T-cell (primary cell): ENCODE measurements around the gene KRTAP20-2. TPM values are rescaled to one million over a fixed set of nuclear protein-coding genes. Genes with fewer than 3 reads are reported as not detected.

Source experiments
- ATAC-seq, 4 experiments: fragments of 200-7000 bp in 3 of 4; fragments of 150-1000 bp in 1 of 4; cut with Tn5 transposase; replicated peaks in 1 of 4; 1 replicate in 3 of 4; 2 replicates in 1 of 4; pipeline ENCODE4 v1.10.0; 2021; ENCODE audit warnings: moderate library complexity in 3 of 4, mild to moderate bottlenecking in 2 of 4, moderate number of reproducible peaks in 1 of 4
- CTCF ChIA-PET, 2 donors: fragments of 300-600 bp; sonication (Branson Sonifier 250); formaldehyde crosslinking; loops; one replicate each; lab custom pipeline; 2022; ENCODE audit warnings: antibody characterized with exemption in 2 of 2; lab: Charles Lee
- POLR2A ChIA-PET, 2 donors: fragments of 300-600 bp; sonication (Branson Sonifier 250); formaldehyde crosslinking; loops; one replicate each; lab custom pipeline; 2022; ENCODE audit warnings: antibody characterized with exemption in 2 of 2; lab: Charles Lee
- DNase-seq, 35 experiments: peaks; one replicate each; pipeline versions ENCODE4 v3.0.0 to v3.0.0-alpha.2; 2013 to 2023
- H3K27ac ChIP-seq: one replicate; pipeline ENCODE4 v1.5.1; 2013; ENCODE audit warnings: low read length
- H3K27me3 ChIP-seq, 2 experiments: replicated peaks in 1 of 2; 1 replicate in 1 of 2; 2 replicates in 1 of 2; pipeline versions ENCODE4 v1.6.1 to v1.7.0; 2013; ENCODE audit warnings: low read length in 1 of 2, mixed read lengths in 1 of 2; ENCODE audit not compliant: control insufficient read depth in 2 of 2, insufficient read depth in 2 of 2; ENCODE audit errors: extremely low read depth in 1 of 2
- H3K36me3 ChIP-seq, 2 donors: 1 replicate in 1 of 2; 2 replicates in 1 of 2; pipeline versions ENCODE4 v1.6.1 to v1.7.0; 2013; ENCODE audit warnings: low read length in 1 of 2; ENCODE audit not compliant: control insufficient read depth in 2 of 2, insufficient read depth in 1 of 2; ENCODE audit errors: extremely low read depth in 1 of 2
- H3K4me1 ChIP-seq, 2 experiments: 1 replicate in 1 of 2; 2 replicates in 1 of 2; pipeline versions ENCODE4 v1.6.1 to v1.7.0; 2013; ENCODE audit warnings: low read length in 2 of 2, mixed read lengths in 1 of 2; ENCODE audit not compliant: insufficient read depth in 2 of 2, control insufficient read depth in 1 of 2; ENCODE audit errors: extremely low read depth in 1 of 2
- H3K4me3 ChIP-seq, 2 donors: 1 replicate in 1 of 2; 2 replicates in 1 of 2; pipeline versions ENCODE4 v1.5.1 to v1.7.0; 2013; ENCODE audit warnings: mild to moderate bottlenecking in 2 of 2, low read length in 1 of 2, moderate library complexity in 1 of 2; ENCODE audit not compliant: control insufficient read depth in 1 of 2; ENCODE audit errors: extremely low read depth in 1 of 2
- H3K9me3 ChIP-seq: 2 replicates; pipeline ENCODE4 v1.7.0; 2013
- H3K27ac Mint-ChIP-seq, 2 donors: one replicate each; pipeline ENCODE4 v1.8.0; 2020 to 2021; ENCODE audit warnings: mild to moderate bottlenecking in 2 of 2, mixed read lengths in 2 of 2
- H3K27me3 Mint-ChIP-seq, 2 donors: one replicate each; pipeline ENCODE4 v1.8.0; 2021 to 2022; ENCODE audit warnings: mixed read lengths in 2 of 2
- H3K36me3 Mint-ChIP-seq: one replicate; pipeline ENCODE4 v1.8.0; 2021; ENCODE audit warnings: mixed read lengths
- H3K4me1 Mint-ChIP-seq, 3 donors: one replicate each; pipeline ENCODE4 v1.8.0; 2020 to 2022; ENCODE audit warnings: mixed read lengths in 3 of 3, mild to moderate bottlenecking in 1 of 3
- H3K4me3 Mint-ChIP-seq, 3 donors: one replicate each; pipeline ENCODE4 v1.8.0; 2020 to 2022; ENCODE audit warnings: mild to moderate bottlenecking in 3 of 3, mixed read lengths in 3 of 3, moderate library complexity in 3 of 3
- H3K9me3 Mint-ChIP-seq, 3 donors: one replicate each; pipeline ENCODE4 v1.8.0; 2020 to 2022; ENCODE audit warnings: mixed read lengths in 3 of 3
- WGBS: methylation state at CpG from one replicate; pipeline ENCODE4 v1.1.5; 2013; ENCODE audit warnings: missing lambda C conversion rate; ENCODE audit not compliant: insufficient coverage; 5-methylcytosine and 5-hydroxymethylcytosine counted together
- total RNA-seq, 35 experiments: library from RNA in 6 of 35; stranded (reverse) in 6 of 35; fragments of 120-200 nt in 1 of 35; gene quantifications; one replicate each; pipeline versions ENCODE4 v1.2.1 to v1.2.4 and lab custom pipeline; 2013 to 2026

Gene KRTAP20-2
- total RNA-seq (not detected), total RNA-seq (lab: John Stamatoyannopoulos, UW) (0 reads per million in 29 experiments)
- not detected for total RNA-seq (2013)

DNA sequence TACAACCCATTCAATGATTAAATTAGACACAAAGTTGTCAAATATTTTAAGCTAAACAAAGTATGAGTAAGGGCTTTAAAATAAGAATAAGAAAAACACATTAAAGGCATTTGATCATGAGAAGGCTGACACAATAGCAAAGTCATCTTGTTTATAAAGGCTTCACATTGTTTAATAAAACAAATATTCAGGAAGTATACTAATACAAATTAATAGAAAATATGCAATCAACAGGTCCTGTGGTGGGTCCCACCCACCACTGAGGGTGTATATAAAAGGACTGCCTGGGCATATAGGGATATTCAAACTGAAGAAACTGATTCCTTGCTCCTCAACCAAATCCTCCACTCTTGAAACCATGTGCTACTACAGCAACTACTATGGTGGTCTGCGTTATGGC lies at the start of gene KRTAP20-2:
TSS of gene KRTAP20-2 (plus strand) at position 301 of the 400 bp plus-strand sequence. CDS start at position 359, 58 bp downstream.
- CTCF ChIA-PET: no interaction called here
- Histone ChIP-seq H3K4me1 (no peaks in the 10 kb centered on the region), H3K27me3 (no peaks in the 10 kb centered on the region), H3K9me3 (no peaks in the 10 kb centered on the region), H3K4me3 (no peak within 1 kb of the TSS), H3K36me3 (no peaks in the 10 kb centered on the region), H3K27ac (no peak within 1 kb of the TSS)
- no peak within 1 kb of the TSS for H3K27ac Mint-ChIP-seq
- H3K27me3 Mint-ChIP-seq: peaks cover 0 to 6% of the 10 kb centered on the region in 2 donors
- ATAC-seq (no peak), DNase-seq (no peak)
- no peaks in the 10 kb centered on the region for H3K36me3 Mint-ChIP-seq
- no peaks in the 10 kb centered on the region for H3K4me1 Mint-ChIP-seq
- H3K4me3 Mint-ChIP-seq: no peak within 1 kb of the TSS
- POLR2A ChIA-PET: no interaction called here
- H3K9me3 Mint-ChIP-seq: no peaks in the 10 kb centered on the region
- WGBS: 100% methylated on average over 1 of the region's 1 CpG

DNA sequence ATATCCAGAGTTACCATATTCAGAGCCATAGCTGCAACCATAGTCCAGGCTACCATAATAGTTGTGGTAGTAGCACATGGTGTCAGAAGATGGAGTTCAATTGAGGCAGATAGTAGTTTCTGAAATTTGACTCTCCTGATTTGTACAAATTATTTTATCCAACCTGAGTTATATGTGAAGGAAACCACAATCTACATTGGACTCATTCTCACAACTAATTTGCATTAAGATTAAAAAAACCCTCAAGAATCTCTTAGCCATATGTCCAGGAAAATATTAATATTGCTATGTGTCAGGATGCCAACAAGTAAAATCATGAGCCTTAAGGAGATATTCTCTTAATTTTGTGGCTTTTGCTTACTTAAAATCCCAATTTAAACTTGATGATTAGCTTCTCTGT lies 44.7 kb upstream of the KRTAP20-2 start, which contains the start of gene KRTAP22-2:
TSS of gene KRTAP22-2 (minus strand) at position 101 of the 400 bp plus-strand sequence.
- Mint-ChIP-seq H3K4me3 (no peak within 1 kb of the TSS), H3K27ac (no peak within 1 kb of the TSS), H3K27me3 (no peaks in the 10 kb centered on the region), H3K36me3 (no peaks in the 10 kb centered on the region), H3K4me1 (no peaks in the 10 kb centered on the region), H3K9me3 (peaks cover 0 to 3% (median 0%) of the 10 kb centered on the region in 3 donors)
- Histone ChIP-seq H3K4me1 (no peaks in the 10 kb centered on the region), H3K36me3 (no peaks in the 10 kb centered on the region), H3K27me3 (no peaks in the 10 kb centered on the region), H3K9me3 (no peaks in the 10 kb centered on the region), H3K27ac (no peak within 1 kb of the TSS), H3K4me3 (no peak within 1 kb of the TSS)
- DNase-seq (no peak), ATAC-seq (no peak)
- CTCF ChIA-PET: no interaction called here
- POLR2A ChIA-PET: no interaction called here

DNA sequence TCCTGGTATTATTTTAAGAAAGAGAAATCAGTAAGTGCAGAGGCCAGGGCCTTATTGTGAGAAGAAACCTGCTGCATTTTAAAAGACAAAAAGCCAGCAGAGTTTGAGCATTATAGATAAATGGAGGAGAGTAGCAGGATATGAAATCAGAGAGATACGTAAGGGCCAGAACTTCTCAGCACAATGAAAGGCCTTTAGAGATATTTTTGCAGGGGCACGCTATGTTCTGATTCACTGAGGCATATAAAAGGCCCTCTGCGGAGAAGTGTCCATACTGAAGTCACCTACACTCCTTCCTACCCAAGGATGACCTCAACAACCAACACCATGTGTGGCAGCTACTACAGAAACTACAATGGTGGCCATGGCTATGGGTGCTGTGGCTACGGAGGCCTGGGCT lies 42.9 kb upstream of the KRTAP20-2 start, which contains the start of gene KRTAP6-3:
TSS of gene KRTAP6-3 (plus strand) at position 301 of the 400 bp plus-strand sequence. CDS start at position 307, 6 bp downstream.
- no peak within 1 kb of the TSS for H3K4me3 Mint-ChIP-seq
- ATAC-seq (no peak), DNase-seq (no peak)
- no peaks in the 10 kb centered on the region for H3K27me3 Mint-ChIP-seq
- Histone ChIP-seq H3K27ac (no peak within 1 kb of the TSS), H3K9me3 (no peaks in the 10 kb centered on the region), H3K4me1 (no peaks in the 10 kb centered on the region), H3K27me3 (no peaks in the 10 kb centered on the region), H3K4me3 (no peak within 1 kb of the TSS), H3K36me3 (no peaks in the 10 kb centered on the region)
- H3K27ac Mint-ChIP-seq: no peak within 1 kb of the TSS
- CTCF ChIA-PET: no interaction called here
- POLR2A ChIA-PET: no interaction called here
- WGBS: 78% methylated on average over 3 of the region's 4 CpGs
- peaks cover 0 to 3% (median 0%) of the 10 kb centered on the region in 3 donors for H3K9me3 Mint-ChIP-seq
- H3K36me3 Mint-ChIP-seq: no peaks in the 10 kb centered on the region
- no peaks in the 10 kb centered on the region for H3K4me1 Mint-ChIP-seq

DNA sequence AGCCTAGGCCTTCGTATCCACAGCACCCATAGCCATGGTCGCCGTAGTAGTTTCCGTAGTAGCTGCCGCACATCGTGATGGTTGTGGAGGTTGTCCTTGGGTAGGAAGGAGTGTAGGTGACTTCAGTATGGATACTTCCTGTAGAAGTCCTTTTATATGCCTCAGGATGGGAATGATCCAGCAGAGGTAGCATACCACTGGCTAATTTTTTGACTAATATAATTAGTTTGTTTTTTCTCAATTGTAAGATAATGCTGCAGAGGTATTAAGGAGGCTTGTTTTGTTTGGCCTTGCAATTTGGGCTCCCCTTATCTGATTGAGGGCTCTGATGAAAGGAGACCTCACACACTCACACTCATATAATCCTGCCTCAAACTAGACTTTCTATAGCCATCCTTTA lies 36.2 kb upstream of the KRTAP20-2 start, which contains the start of gene KRTAP6-2:
TSS of gene KRTAP6-2 (minus strand) at position 101 of the 400 bp plus-strand sequence. CDS start at position 73, 28 bp downstream.
- no peak within 1 kb of the TSS for H3K4me3 Mint-ChIP-seq
- H3K9me3 ChIP-seq: no peaks in the 10 kb centered on the region
- H3K4me1 Mint-ChIP-seq: no peaks in the 10 kb centered on the region
- H3K9me3 Mint-ChIP-seq: peaks cover 0 to 6% (median 0%) of the 10 kb centered on the region in 3 donors
- POLR2A ChIA-PET: no interaction called here
- H3K4me3 ChIP-seq: no peak within 1 kb of the TSS
- ATAC-seq: no peak
- no peak within 1 kb of the TSS for H3K27ac Mint-ChIP-seq
- CTCF ChIA-PET: interaction anchor here in 1 of 2 donors (0.7 kb wide), 1 partner anchor 295 kb away, joined by 4 read pairs; no protein-coding TSS in a partner anchor
- H3K36me3 Mint-ChIP-seq: no peaks in the 10 kb centered on the region
- WGBS: 92% methylated on average over 4 of the region's 6 CpGs
- H3K27me3 Mint-ChIP-seq: peaks cover 0 to 6% of the 10 kb centered on the region in 2 donors
- no peaks in the 10 kb centered on the region for H3K27me3 ChIP-seq
- no peaks in the 10 kb centered on the region for H3K36me3 ChIP-seq
- H3K4me1 ChIP-seq: no peaks in the 10 kb centered on the region
- DNase-seq: no peak
- no peak within 1 kb of the TSS for H3K27ac ChIP-seq

DNA sequence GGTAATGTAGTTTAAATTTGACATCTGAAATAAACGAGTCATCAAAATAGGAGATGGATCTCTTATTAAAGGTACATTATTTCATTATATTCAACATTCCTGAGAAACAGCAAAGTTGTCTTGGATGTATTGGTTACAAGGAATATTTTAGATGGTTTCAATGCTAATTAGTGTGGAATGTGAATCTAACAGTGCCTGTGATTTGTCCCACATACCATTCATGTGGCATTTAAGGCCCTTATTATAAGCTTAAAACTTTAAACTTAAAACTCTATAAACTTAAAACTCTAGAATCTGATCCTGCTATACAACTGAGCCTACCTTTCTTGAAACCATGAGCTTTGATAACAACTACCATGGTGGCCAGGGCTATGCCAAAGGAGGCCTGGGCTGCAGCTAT lies 34.2 kb upstream of the KRTAP20-2 start, which contains the start of gene KRTAP22-1:
TSS of gene KRTAP22-1 (plus strand) at position 301 of the 400 bp plus-strand sequence.
- Mint-ChIP-seq H3K9me3 (peaks cover 0 to 6% (median 0%) of the 10 kb centered on the region in 3 donors), H3K27me3 (peaks cover 0 to 6% of the 10 kb centered on the region in 2 donors), H3K27ac (no peak within 1 kb of the TSS), H3K36me3 (no peaks in the 10 kb centered on the region), H3K4me1 (no peaks in the 10 kb centered on the region), H3K4me3 (no peak within 1 kb of the TSS)
- ChIA-PET POLR2A (no interaction called here), CTCF (interaction anchor here in 1 of 2 donors (0.5 kb wide), 1 partner anchor 72 kb away, joined by 3 read pairs; no protein-coding TSS in a partner anchor)
- no peak within 1 kb of the TSS for H3K27ac ChIP-seq
- ATAC-seq: no peak
- DNase-seq: no peak
- H3K4me1 ChIP-seq: no peaks in the 10 kb centered on the region
- H3K27me3 ChIP-seq: no peaks in the 10 kb centered on the region
- no peaks in the 10 kb centered on the region for H3K36me3 ChIP-seq
- WGBS: no CpG with 5 or more reads among the region's 1 CpG
- H3K4me3 ChIP-seq: no peak within 1 kb of the TSS
- no peaks in the 10 kb centered on the region for H3K9me3 ChIP-seq

DNA sequence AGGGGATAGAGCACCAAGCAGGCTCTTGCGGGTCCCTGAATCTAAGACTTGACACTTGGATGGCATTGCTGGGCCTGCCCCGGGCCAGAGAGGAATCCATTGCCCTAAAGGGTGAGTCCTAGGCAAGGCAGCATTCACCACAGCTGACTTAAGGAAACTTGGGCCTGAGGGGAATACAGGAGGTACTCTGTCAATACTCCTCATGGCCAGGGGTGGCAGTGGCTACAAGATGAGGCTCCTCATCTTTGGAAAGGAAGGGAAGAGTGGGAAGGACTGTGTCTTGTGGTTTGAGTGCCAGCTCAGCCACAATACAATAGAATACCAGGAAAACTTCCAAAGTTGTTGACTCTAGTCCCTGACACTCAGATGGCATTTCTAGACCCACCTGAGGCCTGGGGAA lies 29.0 kb upstream of the KRTAP20-2 start:
- H3K36me3 ChIP-seq: no peaks in the 10 kb centered on the region
- 83% methylated on average over 2 of the region's 2 CpGs for WGBS
- DNase-seq: no peak
- POLR2A ChIA-PET: no interaction called here
- no peaks in the 10 kb centered on the region for H3K4me1 ChIP-seq
- ATAC-seq: no peak
- H3K27ac ChIP-seq: no peak overlapping the region
- peaks cover 3 to 8% (median 4%) of the 10 kb centered on the region in 3 donors for H3K9me3 Mint-ChIP-seq
- H3K27me3 ChIP-seq: no peaks in the 10 kb centered on the region
- no peak overlapping the region for H3K4me3 Mint-ChIP-seq
- H3K27ac Mint-ChIP-seq: no peak overlapping the region
- no peaks in the 10 kb centered on the region for H3K9me3 ChIP-seq
- peaks cover 0 to 6% of the 10 kb centered on the region in 2 donors for H3K27me3 Mint-ChIP-seq
- no peak overlapping the region for H3K4me3 ChIP-seq
- CTCF ChIA-PET: no interaction called here
- H3K36me3 Mint-ChIP-seq: no peaks in the 10 kb centered on the region
- no peaks in the 10 kb centered on the region for H3K4me1 Mint-ChIP-seq
